K562 (cell line): ENCODE results near the gene ARHGAP30. TPM values are rescaled to one million over a fixed set of nuclear protein-coding genes. Genes with fewer than 3 reads are reported as not detected.

Experiments used
- CEBPZ ChIP-seq: fragments of 150-350 bp; IDR thresholded peaks from 2 replicates; pipeline ENCODE4 v1.6.1; 2014; ENCODE audit warnings: low read depth, mild to moderate bottlenecking, low read length, borderline replicate concordance
- CSDE1 ChIP-seq, 2 experiments: fragments of 450-650 bp; IDR thresholded peaks; 2 replicates each; pipeline ENCODE4 v1.6.1; 2016; ENCODE audit warnings: mild to moderate bottlenecking in 1 of 2
- HNRNPK ChIP-seq: fragments of 200-400 bp; formaldehyde crosslinking; IDR thresholded peaks from one replicate; pipeline ENCODE4 v1.6.1; 2018; ENCODE audit warnings: mild to moderate bottlenecking, low read depth, low read length; ENCODE audit not compliant: poor library complexity, severe bottlenecking
- LARP7 ChIP-seq: fragments of 450-650 bp; IDR thresholded peaks from 2 replicates; pipeline ENCODE4 v1.6.1; 2016
- MEIS2 ChIP-seq: fragments of 450-650 bp; IDR thresholded peaks from 2 replicates; pipeline ENCODE4 v1.6.1; 2014; ENCODE audit warnings: mild to moderate bottlenecking; ENCODE audit not compliant: partially characterized antibody
- MLX ChIP-seq, 2 experiments: fragments of 450-650 bp in 1 of 2; sonication (generic) in 1 of 2; formaldehyde crosslinking; conservative IDR thresholded peaks; 2 replicates each; pipeline versions ENCODE4 v1.4.0 to v1.8.1; 2020 to 2022; ENCODE audit warnings: mild to moderate bottlenecking in 1 of 2, missing genetic modification reagents in 1 of 2
- PTTG1 ChIP-seq: fragments of 450-650 bp; IDR thresholded peaks from 2 replicates; pipeline ENCODE4 v1.6.1; 2016; ENCODE audit warnings: low read depth, mild to moderate bottlenecking, missing genetic modification characterization, missing compliant biosample characterization
- ZFP91 ChIP-seq: sonication (generic); formaldehyde crosslinking; IDR thresholded peaks from 2 replicates; pipeline ENCODE4 v1.8.0; 2022; ENCODE audit warnings: mild to moderate bottlenecking, missing genetic modification reagents
- polyA plus RNA-seq, 8 experiments: library from polyadenylated mRNA; depleted of rRNA in 4 of 8; stranded (reverse) in 5 of 8; unstranded in 3 of 8; fragments of >200 nt; fragmentation: Nextera tagmentation in 2 of 8; fragmentation: Illumina TruSeq in 1 of 8; extraction: Ambion mirVana in 2 of 8; extraction: Trizol in 1 of 8; gene quantifications; 2 replicates each; pipeline versions ENCODE4 v1.2.1 to v1.2.3, GENCODE V29; 2011 to 2014; ENCODE audit warnings: inconsistent platforms in 1 of 8, missing spikeins in 1 of 8
- total RNA-seq, 7 experiments: library from RNA; depleted of rRNA in 6 of 7; stranded (reverse); fragments of >200 nt in 6 of 7; fragmentation: Illumina TruSeq in 2 of 7; extraction: Trizol in 2 of 7; gene quantifications; 2 replicates each; pipeline versions ENCODE4 v1.2.1 to v1.2.3, GENCODE V29; 2011 to 2021; ENCODE audit warnings: low replicate concordance in 1 of 7
- TF ChIP-seq, protein P1 (sequence below), 2 experiments: fragments of 450-650 bp in 1 of 2; sonication (generic) in 1 of 2; formaldehyde crosslinking in 1 of 2; IDR thresholded peaks; 2 replicates each; pipeline versions ENCODE4 v1.7.1 to v1.9.0; 2016 to 2022; ENCODE audit warnings: inconsistent platforms in 1 of 2, mild to moderate bottlenecking in 1 of 2, missing genetic modification reagents in 1 of 2

Gene ARHGAP30
- total and polyA plus RNA-seq, 9 of the 15 experiments (the other 6 are each of a cell fraction or from before 2014, with no cell fraction given), result 0.01 to 0.73 (median 0.12) TPM

GRCh38 chr1:161117759-161118581, 48.3 kb upstream of the ARHGAP30 start, which contains the start of the genes NIT1 and PFDN2 (continued):
- TF ChIP-seq ZFP91 (CRISPR knock-in tag) (no peak), PTTG1 (no peak), MEIS2 (no peak), CSDE1 (IDR thresholded peaks at IDR 0.05) (no peak), CEBPZ (no peak), HNRNPK (no peak), MLX (CRISPR knock-in tag; conservative IDR thresholded peaks at IDR 0.05) (no peak), LARP7 (no peak)
- TF ChIP-seq, protein P1, sequence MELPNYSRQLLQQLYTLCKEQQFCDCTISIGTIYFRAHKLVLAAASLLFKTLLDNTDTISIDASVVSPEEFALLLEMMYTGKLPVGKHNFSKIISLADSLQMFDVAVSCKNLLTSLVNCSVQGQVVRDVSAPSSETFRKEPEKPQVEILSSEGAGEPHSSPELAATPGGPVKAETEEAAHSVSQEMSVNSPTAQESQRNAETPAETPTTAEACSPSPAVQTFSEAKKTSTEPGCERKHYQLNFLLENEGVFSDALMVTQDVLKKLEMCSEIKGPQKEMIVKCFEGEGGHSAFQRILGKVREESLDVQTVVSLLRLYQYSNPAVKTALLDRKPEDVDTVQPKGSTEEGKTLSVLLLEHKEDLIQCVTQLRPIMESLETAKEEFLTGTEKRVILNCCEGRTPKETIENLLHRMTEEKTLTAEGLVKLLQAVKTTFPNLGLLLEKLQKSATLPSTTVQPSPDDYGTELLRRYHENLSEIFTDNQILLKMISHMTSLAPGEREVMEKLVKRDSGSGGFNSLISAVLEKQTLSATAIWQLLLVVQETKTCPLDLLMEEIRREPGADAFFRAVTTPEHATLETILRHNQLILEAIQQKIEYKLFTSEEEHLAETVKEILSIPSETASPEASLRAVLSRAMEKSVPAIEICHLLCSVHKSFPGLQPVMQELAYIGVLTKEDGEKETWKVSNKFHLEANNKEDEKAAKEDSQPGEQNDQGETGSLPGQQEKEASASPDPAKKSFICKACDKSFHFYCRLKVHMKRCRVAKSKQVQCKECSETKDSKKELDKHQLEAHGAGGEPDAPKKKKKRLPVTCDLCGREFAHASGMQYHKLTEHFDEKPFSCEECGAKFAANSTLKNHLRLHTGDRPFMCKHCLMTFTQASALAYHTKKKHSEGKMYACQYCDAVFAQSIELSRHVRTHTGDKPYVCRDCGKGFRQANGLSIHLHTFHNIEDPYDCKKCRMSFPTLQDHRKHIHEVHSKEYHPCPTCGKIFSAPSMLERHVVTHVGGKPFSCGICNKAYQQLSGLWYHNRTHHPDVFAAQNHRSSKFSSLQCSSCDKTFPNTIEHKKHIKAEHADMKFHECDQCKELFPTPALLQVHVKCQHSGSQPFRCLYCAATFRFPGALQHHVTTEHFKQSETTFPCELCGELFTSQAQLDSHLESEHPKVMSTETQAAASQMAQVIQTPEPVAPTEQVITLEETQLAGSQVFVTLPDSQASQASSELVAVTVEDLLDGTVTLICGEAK (IDR thresholded peaks at IDR 0.05), result peak; percentile 93
- TF ChIP-seq, protein P1 (CRISPR knock-in tag; IDR thresholded peaks at IDR 0.05), result 0 out of 2 replicates have a peak, but pooled peaks have one; percentile 16
